Lung (tissue), 12 donors: Measurements from ENCODE around the gene DDX31. TPM values are rescaled to one million over a fixed set of nuclear protein-coding genes. Genes with fewer than 3 reads are reported as not detected.

Experiments
- ATAC-seq: fragments of 200-7000 bp; cut with Tn5 transposase; one replicate; pipeline ENCODE4 v1.9.1; 2020; ENCODE audit warnings: moderate number of reproducible peaks; ENCODE audit not compliant: insufficient read depth, low FRiP score
- DNase-seq, 3 donors: peaks; one replicate each; pipeline ENCODE4 v3.0.0-alpha.2; 2013 to 2017
- H3K27ac ChIP-seq, 2 donors: one replicate each; pipeline ENCODE4 v1.5.1; 2013; ENCODE audit warnings: mild to moderate bottlenecking in 2 of 2, moderate library complexity in 2 of 2, control low read depth in 1 of 2, inconsistent platforms in 1 of 2, low read depth in 1 of 2, low read length in 1 of 2
- H3K27me3 ChIP-seq, 3 donors: one replicate each; pipeline ENCODE4 v1.5.1; 2013; ENCODE audit warnings: low read length in 2 of 3; ENCODE audit not compliant: control insufficient read depth in 3 of 3, insufficient read depth in 3 of 3
- H3K36me3 ChIP-seq, 4 donors: one replicate each; pipeline ENCODE4 v1.5.1; 2013; ENCODE audit warnings: low read length in 4 of 4, mild to moderate bottlenecking in 1 of 4, moderate library complexity in 1 of 4; ENCODE audit not compliant: control insufficient read depth in 4 of 4, insufficient read depth in 4 of 4
- H3K4me1 ChIP-seq, 5 donors: one replicate each; pipeline ENCODE4 v1.5.1; 2013; ENCODE audit warnings: low read length in 5 of 5, mild to moderate bottlenecking in 2 of 5, moderate library complexity in 1 of 5; ENCODE audit not compliant: control insufficient read depth in 5 of 5, insufficient read depth in 5 of 5
- H3K4me3 ChIP-seq: one replicate; pipeline ENCODE4 v1.5.1; 2013; ENCODE audit warnings: mild to moderate bottlenecking, control low read depth, moderate library complexity
- H3K9ac ChIP-seq, 2 donors: one replicate each; pipeline ENCODE4 v1.5.1; 2013; ENCODE audit warnings: low read length in 2 of 2, control low read depth in 1 of 2; ENCODE audit not compliant: insufficient read depth in 1 of 2
- H3K9me3 ChIP-seq, 4 donors: one replicate each; pipeline ENCODE4 v1.5.1; 2013; ENCODE audit warnings: low read length in 3 of 4, mild to moderate bottlenecking in 1 of 4, moderate library complexity in 1 of 4; ENCODE audit not compliant: control insufficient read depth in 4 of 4, insufficient read depth in 3 of 4
- WGBS, 2 donors: extraction: QIAGEN DNeasy Blood & Tissue Kit; methylation state at CpG; one replicate each; pipeline ENCODE4 v1.1.7; 2013; 5-methylcytosine and 5-hydroxymethylcytosine counted together
- polyA plus RNA-seq, 2 donors: library from polyadenylated mRNA; stranded (reverse); fragments of 200-250 nt; gene quantifications; one replicate each; pipeline ENCODE4 v1.2.1, GENCODE V29; 2013
- total RNA-seq, 2 donors: library from RNA; depleted of rRNA in 1 of 2; stranded (reverse); fragments of >200 nt in 1 of 2; gene quantifications; one replicate each; pipeline ENCODE4 v1.2.1, GENCODE V29; 2014 to 2021
- TF ChIP-seq, protein P1 (sequence below): IDR thresholded peaks from 2 replicates; pipeline ENCODE4 v1.5.1; 2012; ENCODE audit warnings: mild to moderate bottlenecking; ENCODE audit errors: control extremely low read depth, extremely low read depth
- donor health status: control.
- donor health status: control.
- donor health status: Bipolar disorder and iron deficiency.
- donor health status: healthy.
- donor health status: DM: yes; HTN: yes; CAD: no.

The DDX31 gene
- total and polyA plus RNA-seq, 4 donors: 8.1 to 14.8 (median 11.7) TPM

DNA sequence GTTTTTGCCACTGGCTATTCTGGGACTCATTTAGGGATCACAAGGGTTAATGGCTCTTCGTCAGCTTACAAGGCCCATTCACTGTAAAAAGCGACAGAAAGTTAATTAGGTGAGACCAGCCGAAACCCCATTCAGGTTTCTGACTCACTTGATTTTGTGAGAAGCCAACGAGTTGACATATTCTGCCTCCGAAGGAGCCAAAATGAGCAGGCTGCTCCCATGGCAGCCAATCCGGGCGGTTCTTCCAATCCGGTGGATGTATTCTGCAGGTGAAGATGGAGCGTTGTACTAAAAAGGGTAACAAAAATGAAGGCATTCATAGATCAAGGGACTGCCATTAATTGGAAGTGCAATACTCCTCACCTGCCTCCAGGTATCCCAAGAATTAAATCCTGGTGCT is 39.7 kb downstream of the DDX31 start:
- DNase-seq (no peak), ATAC-seq (no peak)
- Histone ChIP-seq H3K36me3 (peaks cover 9 to 39% (median 27%) of the 10 kb centered on the region in 4 donors), H3K27ac (no peak overlapping the region), H3K9me3 (no peaks in the 10 kb centered on the region), H3K27me3 (no peaks in the 10 kb centered on the region), H3K4me1 (no peaks in the 10 kb centered on the region), H3K9ac (no peak overlapping the region), H3K4me3 (no peak overlapping the region)
- WGBS, 2 donors: 92 to 93% methylated on average over 9 of the region's 9 CpGs
- TF ChIP-seq, protein P1, sequence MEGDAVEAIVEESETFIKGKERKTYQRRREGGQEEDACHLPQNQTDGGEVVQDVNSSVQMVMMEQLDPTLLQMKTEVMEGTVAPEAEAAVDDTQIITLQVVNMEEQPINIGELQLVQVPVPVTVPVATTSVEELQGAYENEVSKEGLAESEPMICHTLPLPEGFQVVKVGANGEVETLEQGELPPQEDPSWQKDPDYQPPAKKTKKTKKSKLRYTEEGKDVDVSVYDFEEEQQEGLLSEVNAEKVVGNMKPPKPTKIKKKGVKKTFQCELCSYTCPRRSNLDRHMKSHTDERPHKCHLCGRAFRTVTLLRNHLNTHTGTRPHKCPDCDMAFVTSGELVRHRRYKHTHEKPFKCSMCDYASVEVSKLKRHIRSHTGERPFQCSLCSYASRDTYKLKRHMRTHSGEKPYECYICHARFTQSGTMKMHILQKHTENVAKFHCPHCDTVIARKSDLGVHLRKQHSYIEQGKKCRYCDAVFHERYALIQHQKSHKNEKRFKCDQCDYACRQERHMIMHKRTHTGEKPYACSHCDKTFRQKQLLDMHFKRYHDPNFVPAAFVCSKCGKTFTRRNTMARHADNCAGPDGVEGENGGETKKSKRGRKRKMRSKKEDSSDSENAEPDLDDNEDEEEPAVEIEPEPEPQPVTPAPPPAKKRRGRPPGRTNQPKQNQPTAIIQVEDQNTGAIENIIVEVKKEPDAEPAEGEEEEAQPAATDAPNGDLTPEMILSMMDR: no peak

DNA sequence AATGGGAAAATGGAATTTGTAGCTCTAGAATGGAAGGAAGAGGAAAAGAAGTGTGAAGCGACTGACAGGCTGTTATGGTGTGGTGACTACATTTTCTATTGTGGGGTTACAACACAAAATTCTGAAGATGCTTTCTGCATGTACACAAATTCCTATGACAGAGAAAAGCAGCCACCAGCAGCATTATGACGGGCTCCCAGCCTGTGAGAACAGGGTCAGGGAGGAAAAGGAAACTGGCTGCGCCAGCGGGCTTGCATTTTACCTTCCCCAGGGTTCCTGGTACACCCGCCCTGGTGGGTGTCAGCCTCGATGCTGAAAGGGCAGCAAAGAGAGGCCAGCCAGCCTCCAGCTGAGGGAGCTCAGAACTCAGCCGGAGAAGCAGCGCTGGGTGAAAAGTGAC is 41.0 kb downstream of the DDX31 start:
- no peak overlapping the region for H3K27ac ChIP-seq
- WGBS, 2 donors: 95% methylated on average over 8 of the region's 8 CpGs
- no peaks in the 10 kb centered on the region for H3K27me3 ChIP-seq
- no peak overlapping the region for H3K4me3 ChIP-seq
- no peaks in the 10 kb centered on the region for H3K4me1 ChIP-seq
- ATAC-seq: no peak
- H3K9me3 ChIP-seq: no peaks in the 10 kb centered on the region
- peaks cover 17 to 39% (median 29%) of the 10 kb centered on the region in 4 donors for H3K36me3 ChIP-seq
- no peak for DNase-seq
- TF ChIP-seq, protein P1: no peak
- no peak overlapping the region for H3K9ac ChIP-seq

DNA sequence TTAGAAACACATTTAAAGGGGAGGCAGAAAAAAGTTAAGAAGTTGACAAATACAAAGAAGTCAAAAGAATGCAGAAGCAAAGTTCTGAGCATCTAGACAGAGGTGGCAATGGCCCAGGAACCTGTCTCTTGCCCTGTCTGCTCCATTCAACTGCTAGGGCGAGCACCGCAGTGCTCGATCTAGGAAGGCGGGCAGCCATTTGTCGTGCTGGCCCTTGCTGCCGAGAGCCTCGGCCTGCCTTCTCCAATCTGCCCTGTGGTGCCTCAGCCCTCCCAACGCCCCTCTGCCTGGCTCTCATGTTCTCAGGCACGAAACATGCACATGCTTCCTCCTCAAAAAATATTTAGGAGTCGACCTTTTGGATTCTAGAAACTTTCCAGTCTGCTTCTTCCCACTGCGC is 42.2 kb downstream of the DDX31 start:
- 94 to 95% methylated on average over 11 of the region's 11 CpGs for WGBS, 2 donors
- DNase-seq (no peak), ATAC-seq (no peak)
- Histone ChIP-seq H3K9ac (no peak overlapping the region), H3K4me3 (no peak overlapping the region), H3K4me1 (no peaks in the 10 kb centered on the region), H3K27me3 (no peaks in the 10 kb centered on the region), H3K27ac (no peak overlapping the region), H3K9me3 (no peaks in the 10 kb centered on the region), H3K36me3 (peaks cover 17 to 39% (median 31%) of the 10 kb centered on the region in 4 donors)
- TF ChIP-seq, protein P1: no peak

- WGBS, 2 donors: 80 to 82% methylated on average over 7 of the region's 7 CpGs
- Histone ChIP-seq H3K9me3 (no peaks in the 10 kb centered on the region), H3K27me3 (no peaks in the 10 kb centered on the region), H3K4me1 (no peaks in the 10 kb centered on the region), H3K4me3 (no peak overlapping the region), H3K9ac (no peak overlapping the region), H3K27ac (no peak overlapping the region), H3K36me3 (peaks cover 17 to 42% (median 34%) of the 10 kb centered on the region in 4 donors)
- TF ChIP-seq, protein P1: no peak
- DNase-seq: peak in 1 of 3 donors; percentile 14
- ATAC-seq: no peak
Observed at GRCh38 chr9:132627106-132627505, 42.7 kb downstream of the DDX31 start.
